Measurements from ENCODE around the gene RAB44.
"Not testable (repeated sequence)": the region's sequence is repeated elsewhere in the genome, so short reads cannot be mapped to it uniquely, and the experiment has no call there.

The RAB44 gene

GRCh38 chr6:36685926-36686667 lies 11.5 kb upstream of the RAB44 start:
- no peak for DNase-seq

- no peak for DNase-seq
Observed at GRCh38 chr6:36686668-36687513, 10.7 kb upstream of the RAB44 start.

- no peak for DNase-seq
Observed at GRCh38 chr6:36688063-36688738, 9.4 kb upstream of the RAB44 start.

DNA sequence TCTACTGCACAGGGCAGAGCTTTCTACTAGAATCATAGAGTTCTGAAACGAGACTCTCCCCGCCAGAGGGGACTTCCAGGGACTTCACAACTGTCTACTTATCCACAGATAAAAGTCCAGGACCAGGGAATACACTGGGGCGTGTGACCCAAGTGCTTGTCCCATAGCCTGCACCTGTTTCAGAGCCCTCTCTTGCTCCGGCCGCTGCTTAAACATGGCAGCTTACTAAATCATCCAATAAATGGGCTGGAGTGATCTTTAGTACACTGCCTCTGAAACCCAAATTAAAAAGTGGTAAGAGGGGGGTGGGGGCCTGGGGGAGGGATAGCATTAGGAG lies 8.9 kb upstream of the RAB44 start:
- no peak for DNase-seq

GRCh38 chr6:36691011-36691410 lies 6.6 kb upstream of the RAB44 start:
- DNase-seq, result no peak

GRCh38 chr6:36691612-36692011 lies 6.0 kb upstream of the RAB44 start:
- no peak for DNase-seq

- DNase-seq, result no peak
Observed at GRCh38 chr6:36692220-36692619, 5.4 kb upstream of the RAB44 start.

- DNase-seq, result no peak
Observed at GRCh38 chr6:36692861-36693702, 4.5 kb upstream of the RAB44 start.

GRCh38 chr6:36694616-36695015 lies 3.0 kb upstream of the RAB44 start:
- DNase-seq, result no peak

DNA sequence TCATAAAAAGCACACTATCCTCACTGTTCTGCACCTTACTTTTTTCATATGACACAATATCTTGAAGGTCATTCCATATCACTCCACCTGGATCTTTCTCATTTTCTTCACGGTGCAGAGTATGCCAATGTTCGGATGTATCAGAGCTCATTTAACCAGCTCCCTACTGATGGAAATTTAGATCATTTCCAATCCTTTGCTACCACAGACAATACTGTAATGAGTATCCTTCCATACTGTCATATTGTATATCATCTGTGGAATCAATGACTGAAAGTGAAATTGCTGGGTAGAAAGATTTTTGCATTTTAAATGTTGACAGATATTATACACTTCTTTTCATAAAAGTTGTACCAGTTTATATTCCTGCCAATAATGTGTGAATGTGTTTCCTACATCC lies 2.2 kb upstream of the RAB44 start:
- DNase-seq, result no peak

DNA sequence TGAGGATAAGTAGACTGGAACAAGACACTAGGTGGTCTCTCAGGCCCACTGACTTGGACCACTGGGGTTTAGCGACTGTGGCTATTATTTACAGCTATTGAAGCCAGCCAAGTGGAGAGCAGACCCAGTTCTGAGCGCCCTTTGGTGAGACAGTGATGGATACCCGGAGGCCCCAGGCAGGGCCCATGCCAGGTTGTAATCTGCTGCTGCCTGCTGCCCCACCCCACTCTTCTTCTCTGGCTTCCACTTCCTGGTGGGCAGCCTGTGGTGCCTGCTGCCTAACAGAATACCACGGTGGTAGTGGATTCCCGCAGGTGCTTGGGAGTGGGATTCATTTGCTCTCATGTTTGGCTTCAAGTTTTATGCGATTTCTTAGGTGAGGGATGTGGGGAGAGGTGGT lies 570 bp downstream of the RAB44 start:
- no peak for DNase-seq

GRCh38 chr6:36698871-36699271 lies 1.2 kb downstream of the RAB44 start:
- DNase-seq, result no peak

DNA sequence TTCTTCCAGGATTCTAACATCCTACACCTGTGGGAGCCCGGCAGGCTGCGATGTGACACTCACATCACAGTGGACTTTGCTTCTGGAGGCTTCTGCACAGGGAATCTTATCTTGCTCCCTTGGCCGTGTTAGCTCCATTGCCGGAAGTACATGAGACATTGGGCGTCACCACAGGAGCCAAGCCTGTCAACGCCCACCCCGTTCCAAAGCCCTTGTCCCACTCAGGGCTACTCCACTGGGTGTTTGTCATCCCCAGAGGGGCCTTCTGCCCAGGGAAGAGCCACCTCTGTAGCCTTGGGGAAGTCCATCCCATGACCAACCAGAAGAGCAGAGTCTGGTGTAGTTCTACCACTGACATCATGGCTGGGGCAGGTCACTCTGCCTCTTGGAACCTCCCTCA lies 1.7 kb downstream of the RAB44 start:
- DNase-seq, result no peak

DNA sequence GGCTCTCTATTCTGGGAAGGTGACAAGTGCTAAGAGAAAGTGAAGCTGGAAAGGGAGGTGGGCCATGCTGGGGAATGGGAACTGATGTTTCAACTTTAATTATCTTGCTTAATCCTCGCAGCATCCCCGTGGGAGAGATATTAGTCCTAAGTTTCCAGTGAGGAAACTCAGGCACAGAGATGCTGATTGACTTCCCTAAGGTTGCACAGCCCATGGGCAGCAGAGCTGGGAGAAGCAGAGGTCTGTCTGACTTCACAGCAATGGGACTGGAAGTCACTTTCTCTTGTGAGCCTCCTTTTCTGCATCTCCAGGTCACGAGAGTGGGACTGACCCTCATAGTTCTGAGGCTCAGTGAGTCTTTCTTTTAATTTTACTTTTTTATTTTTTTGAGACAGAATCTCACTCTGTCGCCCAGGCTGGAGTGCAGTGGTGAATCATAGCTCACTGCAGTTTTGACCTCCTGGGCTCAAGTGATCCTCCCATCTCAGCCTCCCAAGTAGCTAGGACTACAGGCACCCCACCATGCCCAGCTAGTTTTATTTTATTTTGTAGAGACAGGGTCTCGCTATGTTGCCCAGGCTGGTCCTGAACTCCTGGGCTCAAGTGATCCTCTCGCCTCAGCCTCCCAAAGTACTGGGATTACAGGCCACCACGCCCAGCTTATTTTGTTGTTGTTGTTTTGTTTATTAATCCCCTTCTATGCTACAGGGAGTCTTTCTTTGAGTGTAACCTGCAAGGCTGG lies 2.6 kb downstream of the RAB44 start:
- no peak for DNase-seq

GRCh38 chr6:36700831-36701230 lies 3.2 kb downstream of the RAB44 start:
- DNase-seq, result no peak

DNA sequence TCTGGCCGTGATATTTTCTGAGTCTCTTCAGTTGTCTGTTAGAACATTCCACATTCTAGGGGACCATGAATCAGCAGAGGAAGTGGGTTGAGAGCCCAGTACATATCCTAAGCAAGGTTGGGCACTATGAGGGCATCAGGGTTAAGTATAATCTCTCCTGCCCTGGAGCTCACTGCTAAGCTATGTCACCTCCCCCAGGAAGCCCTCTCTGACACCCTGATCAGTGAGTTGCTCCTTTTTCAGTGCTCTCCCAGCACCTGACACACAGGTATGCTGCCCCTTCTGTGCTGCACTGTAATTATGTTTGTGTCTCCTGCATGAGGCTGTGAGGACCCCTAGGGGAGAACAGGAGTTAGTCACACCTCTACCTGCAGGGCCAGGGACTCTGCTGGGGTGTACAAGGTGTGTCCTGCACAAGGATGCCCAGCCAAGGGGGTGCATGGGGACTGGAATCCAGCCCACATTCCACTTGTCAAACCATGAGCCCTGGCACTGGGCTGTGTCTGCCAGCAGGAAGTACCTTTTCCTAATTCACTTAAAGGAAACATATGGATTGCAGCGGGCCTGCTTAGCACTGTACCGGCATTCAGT lies 3.9 kb downstream of the RAB44 start:
- no peak for DNase-seq

GRCh38 chr6:36702656-36703055 lies 5.0 kb downstream of the RAB44 start:
- no peak for DNase-seq

- DNase-seq, result no peak
Observed at GRCh38 chr6:36703081-36703606, 5.5 kb downstream of the RAB44 start.

- no peak for DNase-seq
Observed at GRCh38 chr6:36703982-36704381, 6.4 kb downstream of the RAB44 start.

- DNase-seq, result not testable (repeated sequence)
Observed at GRCh38 chr6:36704961-36705577, 7.4 kb downstream of the RAB44 start.

DNA sequence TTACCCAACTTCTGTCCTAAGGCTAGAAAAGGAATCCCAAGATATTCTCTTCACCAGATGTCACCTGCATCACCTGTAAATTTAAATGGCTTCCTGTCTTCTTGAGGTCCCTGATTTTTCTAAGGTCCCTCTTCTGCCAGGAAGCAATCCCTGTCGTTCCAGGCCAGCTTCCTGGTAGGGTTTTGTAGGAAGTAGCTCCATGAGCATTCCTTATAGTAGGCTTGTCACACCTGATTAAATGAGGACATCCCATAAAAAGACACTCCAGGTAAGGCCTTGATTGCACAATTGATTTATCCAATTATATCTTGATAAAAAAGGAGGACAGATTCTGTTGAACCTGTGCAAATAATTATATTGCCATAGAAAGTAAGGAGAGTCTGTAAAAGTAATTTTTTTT lies 8.7 kb downstream of the RAB44 start:
- DNase-seq, result no peak

Data from fibroblast of skin of abdomen (primary cell).